GM21528 (cell line): ENCODE measurements around the gene TSPEAR.

Experiments used
- ATAC-seq: cut with Tn5 transposase; IDR thresholded peaks from one replicate; pipeline ENCODE4 v1.9.1; 2021; ENCODE audit warnings: mild to moderate bottlenecking, moderate library complexity; ENCODE audit not compliant: unreplicated experiment, low FRiP score

TSPEAR gene

DNA sequence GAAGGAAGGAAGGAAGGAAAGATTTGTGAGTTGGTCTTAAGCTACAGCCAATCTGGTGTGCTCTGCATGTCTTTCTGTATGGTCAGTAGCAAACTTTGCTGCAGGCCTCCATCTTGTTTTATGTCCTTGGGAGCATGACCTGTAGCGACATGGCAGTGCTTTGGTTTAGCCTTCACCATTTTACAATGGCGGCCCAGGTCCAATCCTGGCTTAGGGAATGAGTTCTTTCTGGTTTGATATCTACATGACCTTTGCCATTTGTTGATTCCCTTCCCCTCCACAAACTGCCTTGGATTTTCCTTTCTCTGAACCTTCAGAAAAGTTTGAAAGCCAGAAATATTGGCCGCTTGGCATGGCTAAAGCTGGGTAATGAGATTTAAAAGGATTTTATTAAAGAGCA, 30.5 kb upstream of the TSPEAR start:
- no peak for ATAC-seq

DNA sequence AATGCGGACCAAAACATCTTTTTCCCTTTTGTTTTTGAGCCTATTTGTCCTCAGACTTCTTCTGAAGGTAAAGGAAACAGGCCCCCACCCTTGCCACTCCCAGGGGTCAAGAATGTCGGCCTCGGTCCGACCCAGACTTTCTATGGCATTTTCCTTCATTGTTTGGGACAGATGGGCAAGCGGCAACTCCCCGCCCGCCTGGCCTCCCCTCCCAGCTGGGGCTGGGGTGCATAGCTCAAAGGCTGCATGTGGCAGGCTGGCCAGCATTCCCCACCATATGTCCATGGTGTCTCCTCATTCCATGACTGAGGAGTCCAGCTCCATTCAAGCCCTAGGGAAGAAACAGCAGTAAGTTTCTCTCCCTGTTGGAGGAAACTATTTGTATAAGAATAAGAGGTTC, 29.4 kb upstream of the TSPEAR start:
- ATAC-seq: no peak

DNA sequence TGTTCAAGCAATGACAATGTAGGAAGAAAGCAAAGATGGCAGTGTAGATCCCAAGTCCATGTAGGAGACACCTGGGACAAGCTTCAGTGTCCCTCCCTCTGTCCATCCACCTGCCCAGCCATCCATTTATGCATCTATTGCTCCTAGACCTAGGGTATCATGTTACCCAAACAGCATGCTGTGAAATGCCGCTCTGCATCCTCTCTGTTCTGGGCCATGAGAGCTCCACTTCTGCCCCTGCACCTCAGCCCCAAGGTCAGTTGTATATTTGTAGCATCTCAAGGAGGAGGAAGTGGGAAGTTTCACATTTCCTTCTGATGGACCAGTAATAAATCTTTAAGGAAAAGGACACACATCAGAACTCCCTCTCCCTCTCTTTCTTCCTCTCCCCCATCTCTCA, 27.9 kb upstream of the TSPEAR start:
- ATAC-seq: no peak

DNA sequence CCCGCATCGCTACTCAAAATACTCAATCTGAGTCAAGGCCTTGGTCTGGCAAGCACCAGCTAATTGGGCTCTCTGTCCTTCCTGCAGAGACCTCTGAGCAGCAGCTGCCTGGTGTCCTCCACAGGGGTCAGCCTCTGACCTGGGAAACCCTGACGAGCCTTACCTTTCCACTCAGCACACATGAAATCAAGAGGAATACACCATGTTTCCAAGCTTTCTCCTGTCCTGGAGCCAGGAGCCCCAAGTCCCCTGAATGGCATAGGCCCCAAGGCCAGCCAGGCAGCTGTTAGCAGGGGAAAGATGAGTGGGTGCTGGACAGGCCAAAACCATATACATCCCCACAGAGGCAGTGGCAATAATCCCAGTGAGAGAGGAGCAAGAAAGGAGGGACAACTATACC, 27.2 kb upstream of the TSPEAR start:
- ATAC-seq: no peak

DNA sequence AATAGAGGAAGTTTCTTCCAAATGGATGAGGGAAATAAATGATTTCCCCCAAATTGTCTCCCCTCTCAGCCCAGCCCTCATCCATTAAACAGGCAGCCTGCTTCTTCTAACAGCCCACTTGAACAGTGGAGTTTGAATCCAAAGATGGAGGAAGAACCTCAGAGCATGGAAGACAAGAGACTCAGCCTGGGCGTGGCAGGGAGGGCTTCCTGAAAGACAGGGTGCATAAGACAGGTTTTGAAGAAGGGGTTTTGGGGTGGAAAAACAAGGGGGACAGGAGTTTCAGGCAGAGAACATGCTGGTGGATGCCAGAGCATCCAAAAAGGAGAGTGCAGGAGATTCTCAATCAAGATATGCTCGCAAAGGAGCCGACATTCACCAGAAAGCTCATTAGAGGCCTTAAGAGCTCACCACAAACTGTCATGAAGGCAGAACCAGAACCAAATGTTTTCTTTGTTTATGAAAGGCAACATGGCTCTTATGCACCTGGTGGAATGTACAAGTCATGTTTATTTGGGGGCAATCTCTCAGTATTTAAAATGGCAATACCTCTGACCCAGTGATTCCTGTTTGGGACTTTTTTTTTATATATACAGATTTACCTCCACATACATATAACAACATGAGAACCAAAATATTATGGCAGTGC, 26.5 kb upstream of the TSPEAR start:
- ATAC-seq: no peak

DNA sequence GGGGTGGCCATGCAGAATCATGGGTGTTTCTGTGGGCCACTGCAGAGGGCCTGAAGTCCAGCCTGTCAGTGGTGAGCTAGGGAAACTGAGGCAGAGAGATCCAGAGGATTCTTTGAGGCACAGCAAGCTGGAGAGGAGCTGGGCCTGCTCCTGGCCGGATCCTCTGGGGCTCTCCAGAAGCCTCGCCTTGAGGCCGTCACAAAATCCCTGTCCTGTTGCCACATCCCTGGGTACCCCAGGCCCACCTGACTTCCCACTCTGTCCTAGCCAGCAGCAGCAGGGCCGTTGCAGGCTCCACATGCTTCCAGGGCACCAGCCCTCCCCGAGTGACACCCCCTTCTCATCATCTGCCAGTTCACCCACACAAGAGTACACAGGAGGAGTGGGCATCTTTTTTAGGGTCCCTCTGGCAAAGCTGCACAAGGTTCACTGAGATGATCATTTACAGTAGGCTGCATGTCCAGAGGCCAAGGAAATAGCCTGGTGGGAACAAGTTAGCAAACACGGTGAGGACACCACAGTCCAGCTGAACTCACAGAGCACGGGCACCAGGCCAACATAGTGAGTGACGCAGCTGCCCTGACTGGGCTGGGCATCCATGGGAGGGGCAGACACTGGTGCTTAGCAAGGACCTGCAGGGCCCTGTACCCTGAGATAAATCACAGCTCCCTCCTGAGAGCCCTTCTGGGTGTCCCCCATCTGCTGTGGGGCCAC, 25.1 kb upstream of the TSPEAR start:
- ATAC-seq: no peak

DNA sequence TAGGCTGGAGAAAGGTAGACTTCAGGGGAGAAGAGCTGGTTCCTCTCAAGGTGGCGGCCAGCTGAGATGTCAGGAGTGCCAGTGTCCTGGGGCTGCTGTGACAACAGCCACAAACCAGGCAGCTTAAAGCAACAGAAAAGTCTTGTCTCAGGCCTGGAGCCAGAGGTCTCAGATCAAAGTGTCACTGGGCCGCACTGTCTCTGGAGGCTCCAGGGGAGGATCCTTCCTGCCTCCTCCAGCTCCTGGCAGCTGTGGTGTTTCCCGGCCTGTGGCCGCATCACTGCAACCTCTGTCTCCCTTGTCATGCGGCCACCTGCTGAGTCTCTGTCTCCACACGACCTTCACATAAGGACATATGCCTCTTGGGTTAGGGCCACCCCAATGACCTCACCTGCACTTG, 24.4 kb upstream of the TSPEAR start:
- ATAC-seq: no peak

DNA sequence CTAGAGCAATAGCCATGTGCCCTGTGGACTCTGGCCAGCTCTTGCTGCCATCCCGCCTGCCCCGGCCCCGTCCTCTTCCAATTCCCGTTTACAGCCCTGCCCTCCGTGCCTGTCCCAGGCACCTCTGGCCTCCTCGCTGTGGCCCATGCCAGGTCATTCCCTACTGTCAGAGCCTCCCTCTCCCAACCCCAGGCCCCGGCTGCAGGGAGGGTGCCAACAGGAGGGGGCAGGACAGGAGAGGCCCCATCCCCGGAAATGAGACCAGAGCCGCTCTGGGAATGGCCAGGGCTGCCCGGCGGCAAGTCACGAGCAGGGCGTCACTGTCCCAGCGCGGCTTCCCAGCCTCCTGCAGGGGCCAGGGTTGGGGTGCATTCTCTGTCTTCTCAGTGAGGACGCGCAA, 23.5 kb upstream of the TSPEAR start:
- ATAC-seq: no peak

DNA sequence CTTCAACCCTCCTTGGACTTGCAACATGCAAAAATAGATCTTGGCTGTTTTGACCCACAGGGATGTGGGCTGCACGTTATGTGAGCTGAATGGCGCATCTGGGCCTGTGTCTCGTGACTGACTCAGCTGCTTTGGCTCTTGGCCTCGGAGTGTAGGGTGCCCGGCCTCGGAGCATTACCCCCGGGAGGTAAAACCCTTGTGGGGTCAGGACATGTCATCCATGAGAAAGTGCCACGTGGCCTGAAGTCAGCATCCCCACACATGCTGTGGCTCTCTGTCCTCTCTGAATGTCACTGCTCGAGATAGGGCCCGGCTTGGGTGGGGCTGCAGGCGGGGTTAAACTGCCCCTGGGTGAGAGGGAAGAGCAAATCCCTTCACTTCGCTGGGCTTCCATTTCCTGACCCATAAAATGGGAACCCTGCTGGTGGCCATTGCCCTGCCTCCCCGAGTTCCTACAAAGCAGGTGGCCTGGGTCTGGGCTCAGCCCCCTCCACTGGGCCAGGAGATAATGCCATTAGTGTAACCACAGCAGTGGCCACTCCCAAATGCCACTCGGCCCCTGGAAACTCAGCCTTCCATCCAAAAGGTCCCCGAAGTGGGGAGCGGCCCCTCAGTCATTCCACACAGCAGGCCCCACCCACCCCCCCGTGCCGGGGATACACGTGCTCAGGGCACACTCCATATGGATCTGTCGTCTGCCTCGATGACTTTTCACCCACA, 22.8 kb upstream of the TSPEAR start:
- ATAC-seq: no peak

DNA sequence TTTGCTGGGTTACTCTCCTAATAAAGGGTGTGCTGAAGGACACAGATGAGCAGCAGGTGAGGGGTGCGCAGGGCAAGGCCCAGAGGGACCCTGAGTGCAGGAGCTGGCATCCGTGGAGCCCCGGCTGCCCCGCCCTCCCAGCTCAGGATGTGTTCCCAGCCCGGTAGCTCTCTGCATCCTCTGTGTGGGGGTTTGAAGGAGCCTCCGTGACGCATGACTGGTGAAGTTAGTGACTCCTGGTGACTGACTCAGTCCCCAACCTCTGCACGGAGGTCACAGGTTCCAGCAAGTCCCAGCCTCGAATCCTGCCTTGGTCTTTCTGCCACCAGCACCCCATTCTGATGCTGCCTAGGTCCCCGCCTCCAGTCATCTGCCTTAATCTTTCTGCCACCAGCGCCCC, 21.6 kb upstream of the TSPEAR start:
- ATAC-seq: no peak

DNA sequence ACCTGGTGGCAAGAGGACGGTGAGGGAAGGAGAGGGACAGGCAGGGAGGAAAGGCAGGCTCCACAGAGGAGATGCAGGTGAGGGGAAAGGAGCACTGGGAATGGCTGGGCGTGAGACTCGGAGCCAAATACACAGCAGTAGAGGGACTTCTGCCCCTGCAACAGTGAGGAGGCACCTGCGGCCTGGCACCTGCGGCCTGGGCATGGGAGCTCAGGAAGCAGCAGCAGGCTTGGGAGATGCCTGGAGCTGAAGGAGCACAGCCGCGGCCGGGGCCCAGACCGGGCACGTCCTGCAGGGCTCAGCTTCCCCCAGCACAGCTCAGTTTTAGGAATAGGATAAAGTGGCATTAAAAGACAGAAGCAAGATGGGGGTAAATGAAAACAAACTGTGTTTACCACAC, 20.9 kb upstream of the TSPEAR start:
- no peak for ATAC-seq

DNA sequence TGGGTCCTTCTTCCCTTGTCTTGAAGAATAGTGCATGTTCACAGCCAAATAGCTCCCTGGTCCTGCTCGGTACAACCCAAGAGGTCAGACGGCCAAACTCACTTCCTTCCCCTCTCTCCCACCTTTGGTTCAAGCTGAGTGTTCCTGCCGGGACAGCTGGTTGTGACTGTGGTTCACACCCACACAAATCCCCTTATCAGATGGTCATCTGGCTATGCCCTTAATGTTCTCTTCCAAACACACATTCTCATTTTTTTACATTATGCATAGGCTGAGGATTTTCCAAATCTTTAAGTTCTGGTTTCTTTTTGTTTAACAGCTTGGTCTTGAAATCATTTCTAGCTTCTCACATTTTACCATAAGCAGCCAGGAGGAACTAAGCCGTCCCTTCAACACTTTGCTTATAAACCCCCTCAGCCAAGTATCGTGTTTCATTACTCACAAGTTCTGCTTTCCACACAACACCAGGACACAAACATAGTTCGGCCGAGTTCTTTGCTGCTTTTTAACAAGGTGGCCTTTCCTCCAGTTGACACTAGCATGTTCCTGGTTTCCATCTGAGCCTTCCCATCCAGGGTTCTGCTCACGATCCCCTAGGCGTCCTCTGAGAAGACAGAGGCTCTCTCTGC, 19.7 kb upstream of the TSPEAR start:
- ATAC-seq: no peak

DNA sequence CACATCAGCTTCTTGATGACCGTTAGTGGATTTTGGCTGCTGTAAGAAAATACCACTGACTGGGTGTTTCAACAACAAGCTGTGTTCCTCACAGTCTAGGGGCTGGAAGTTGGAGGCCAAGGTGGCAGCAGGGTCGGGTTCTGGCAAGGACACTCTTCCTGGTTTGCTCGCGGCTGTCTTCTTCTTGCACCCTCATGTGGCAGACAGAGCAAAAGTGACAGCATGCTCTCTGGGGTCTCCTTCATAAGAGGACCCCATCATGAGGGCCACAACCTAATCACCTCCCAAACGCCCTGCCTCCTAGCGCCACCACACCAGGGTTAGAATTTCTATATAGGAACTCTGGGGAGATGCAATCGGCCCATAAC, 18.6 kb upstream of the TSPEAR start:
- ATAC-seq: no peak

DNA sequence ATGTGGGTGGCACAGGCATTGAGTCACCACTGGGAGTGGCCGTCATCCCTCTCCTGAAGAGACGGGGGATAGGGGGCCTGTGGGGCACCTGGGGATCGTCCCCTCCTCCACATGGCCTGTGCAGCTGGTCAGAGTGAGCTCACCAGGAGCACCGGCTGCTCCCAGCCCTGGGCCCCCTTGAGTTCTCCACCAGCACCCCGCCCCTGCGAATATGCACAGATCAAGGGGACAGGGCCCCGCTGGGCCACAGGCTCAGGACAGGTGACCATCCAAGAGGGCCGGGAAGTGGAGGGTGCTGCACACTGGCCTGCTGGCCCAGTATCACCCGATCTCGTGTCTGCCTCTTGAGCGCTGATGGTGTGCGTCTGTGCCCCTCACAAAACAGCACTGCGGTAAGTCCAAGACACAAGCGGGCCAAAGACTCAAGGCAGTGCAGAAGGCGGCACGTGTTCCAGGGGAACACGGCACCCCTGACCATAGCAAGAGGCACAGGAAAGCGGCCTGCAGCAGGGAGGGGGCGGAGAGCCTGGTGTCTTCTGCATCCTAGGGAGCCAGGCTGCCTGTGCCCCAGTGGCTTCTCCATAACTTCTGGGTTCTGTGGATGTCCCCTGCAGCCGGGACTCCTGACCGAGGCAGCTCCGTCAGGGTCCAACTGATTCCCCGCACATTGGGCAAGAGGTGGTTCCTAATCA, 18.1 kb upstream of the TSPEAR start:
- ATAC-seq: no peak

DNA sequence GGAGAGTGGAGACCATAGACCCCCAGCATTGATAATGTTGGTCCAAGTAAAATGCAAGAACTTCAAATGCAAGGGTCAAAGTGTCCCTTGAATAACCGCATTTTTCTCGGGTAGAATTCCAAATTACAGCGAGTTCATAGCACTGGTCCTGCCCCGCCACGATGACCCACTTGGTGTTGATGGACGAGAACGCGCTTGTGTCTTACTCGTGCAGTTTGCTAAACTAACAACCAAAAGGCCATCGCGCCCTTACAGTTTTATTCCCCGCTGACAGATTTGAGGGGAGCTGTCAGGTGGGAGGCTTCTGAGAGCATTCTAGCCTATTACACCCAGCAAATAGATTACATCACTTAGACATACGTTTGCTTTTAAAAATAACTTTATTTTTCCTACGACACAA, 17.3 kb upstream of the TSPEAR start:
- ATAC-seq: no peak

DNA sequence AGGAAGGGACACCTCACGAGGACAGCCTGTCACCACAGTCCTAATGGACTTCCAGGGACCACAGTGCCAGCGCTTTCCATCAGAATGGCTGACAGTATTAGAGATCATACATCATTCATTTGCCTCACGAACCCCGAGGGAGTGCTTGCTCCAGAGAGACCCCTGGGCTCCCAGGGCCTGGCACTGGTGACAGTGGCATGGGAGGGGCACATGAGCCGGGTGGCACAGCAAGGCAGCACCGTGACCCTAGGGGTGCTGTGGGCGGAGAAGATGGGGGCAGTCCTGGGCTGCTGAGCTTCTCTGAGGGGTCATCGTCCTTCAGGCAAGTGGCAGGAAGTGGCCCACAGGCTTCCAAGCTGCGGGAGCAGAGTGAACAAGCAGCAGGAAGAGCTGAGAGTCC, 16.4 kb upstream of the TSPEAR start:
- no peak for ATAC-seq

DNA sequence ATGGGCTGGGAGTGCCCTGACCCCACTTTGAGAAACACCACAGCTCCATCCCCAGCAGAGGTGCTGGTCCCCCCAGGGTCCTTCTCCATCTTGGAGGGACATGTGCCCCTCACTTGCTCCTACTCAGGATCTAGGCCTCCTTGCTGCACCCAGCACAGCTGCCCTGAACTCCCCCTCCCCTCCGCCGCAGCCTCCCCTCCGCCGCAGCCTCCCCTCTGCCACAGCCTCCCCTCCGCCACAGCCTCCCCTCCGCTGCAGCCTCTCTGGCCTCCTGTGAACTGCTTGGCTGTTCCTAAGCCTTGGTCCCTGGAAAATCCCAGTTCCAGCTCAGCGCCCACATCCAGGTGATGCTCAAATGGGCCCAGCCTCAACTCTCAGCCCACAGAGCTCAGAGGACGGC, 15.9 kb upstream of the TSPEAR start:
- no peak for ATAC-seq

DNA sequence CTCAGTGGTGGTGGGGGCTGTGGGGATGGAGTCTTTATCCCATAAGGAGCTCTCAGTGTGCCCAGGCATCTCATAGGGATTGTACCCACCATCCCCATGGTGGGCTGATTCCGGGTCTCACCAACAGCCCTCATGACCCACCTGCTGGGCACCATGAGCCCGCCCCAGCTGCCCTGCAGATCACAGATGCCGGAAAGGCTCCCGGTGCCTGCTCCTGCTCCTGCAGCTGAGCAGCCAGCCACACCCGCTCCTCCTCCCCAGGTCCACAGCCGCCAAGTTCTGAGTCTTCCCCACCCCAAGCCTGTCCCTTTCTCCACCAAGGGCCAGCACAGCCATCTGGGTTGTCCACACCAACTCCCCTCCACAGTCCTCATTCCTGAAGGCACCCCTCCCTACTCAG, 15.5 kb upstream of the TSPEAR start:
- no peak for ATAC-seq

DNA sequence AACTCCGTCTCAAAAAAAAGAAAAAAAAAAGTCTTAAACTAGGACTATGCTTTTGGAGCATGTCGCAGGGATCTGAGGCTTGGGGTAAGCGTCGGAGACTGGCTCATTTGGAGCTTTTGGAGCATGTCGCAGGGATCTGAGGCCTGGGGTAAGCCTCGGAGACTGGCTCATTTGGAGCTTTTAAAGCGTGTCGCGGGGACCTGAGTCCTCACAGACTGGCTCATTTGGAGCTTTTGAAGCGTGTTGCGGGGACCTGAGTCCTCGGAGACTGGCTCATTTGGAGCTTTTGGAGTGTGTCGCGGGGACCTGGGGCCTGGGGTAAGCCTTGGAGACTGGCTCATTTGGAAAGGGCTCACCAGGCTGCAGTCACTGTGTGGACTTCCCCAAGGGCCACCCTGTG, 13.6 kb upstream of the TSPEAR start:
- no peak for ATAC-seq

DNA sequence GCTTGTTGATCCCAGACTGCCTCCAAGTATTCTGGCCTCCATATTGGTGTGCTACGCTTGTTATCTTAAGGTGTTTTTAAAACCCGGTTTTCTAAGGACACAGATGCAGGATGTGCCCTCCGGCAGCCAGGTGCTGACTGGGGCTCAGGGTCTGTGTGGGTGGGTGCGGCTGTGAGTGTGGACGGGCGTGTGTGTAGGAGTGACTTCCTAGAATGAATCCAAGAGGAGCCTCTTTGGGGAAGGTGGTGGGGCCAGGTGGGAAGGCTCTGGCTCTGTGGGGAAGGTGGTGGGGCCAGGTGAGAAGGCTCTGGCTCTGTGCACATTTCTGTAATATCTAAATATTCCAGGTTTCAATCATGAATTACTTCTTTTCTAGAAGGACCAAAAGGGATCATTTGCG, 12.8 kb upstream of the TSPEAR start:
- ATAC-seq: no peak
